ENCODE data around the gene ABLIM3. TPM values are rescaled to one million over a fixed set of nuclear protein-coding genes. Genes with fewer than 3 reads are reported as not detected.

ABLIM3 gene
- total and polyA plus RNA-seq, 2 of the 8 experiments (the other 6 are each of a cell fraction or from before 2014, with no cell fraction given) = 0.36 to 0.56 TPM

DNA sequence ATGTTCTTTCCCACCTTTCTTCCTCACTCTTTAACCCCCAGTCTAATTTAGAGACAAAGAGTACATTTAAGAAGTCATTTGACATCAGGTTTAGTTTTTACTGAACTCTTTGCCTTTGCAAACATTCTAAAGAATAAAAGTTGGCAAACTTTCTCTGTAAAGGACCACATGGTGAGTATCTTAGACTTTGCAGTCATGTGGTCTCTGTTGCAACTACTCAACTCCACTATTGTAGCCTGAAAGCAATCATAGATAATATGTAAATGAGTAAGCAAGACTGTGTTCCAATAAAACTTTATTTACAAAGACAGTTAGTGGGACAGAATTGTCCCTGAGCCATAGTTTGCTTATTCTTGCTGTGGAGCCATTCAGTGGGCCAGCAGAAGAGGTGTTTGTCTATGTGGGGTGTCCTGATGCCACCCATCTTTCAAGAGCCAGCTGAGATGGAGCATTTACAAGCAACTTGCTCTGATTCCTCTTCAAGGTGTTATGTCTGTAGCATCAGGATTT lies 25.4 kb downstream of the ABLIM3 start (continued):
- TF ChIP-seq, protein P1, sequence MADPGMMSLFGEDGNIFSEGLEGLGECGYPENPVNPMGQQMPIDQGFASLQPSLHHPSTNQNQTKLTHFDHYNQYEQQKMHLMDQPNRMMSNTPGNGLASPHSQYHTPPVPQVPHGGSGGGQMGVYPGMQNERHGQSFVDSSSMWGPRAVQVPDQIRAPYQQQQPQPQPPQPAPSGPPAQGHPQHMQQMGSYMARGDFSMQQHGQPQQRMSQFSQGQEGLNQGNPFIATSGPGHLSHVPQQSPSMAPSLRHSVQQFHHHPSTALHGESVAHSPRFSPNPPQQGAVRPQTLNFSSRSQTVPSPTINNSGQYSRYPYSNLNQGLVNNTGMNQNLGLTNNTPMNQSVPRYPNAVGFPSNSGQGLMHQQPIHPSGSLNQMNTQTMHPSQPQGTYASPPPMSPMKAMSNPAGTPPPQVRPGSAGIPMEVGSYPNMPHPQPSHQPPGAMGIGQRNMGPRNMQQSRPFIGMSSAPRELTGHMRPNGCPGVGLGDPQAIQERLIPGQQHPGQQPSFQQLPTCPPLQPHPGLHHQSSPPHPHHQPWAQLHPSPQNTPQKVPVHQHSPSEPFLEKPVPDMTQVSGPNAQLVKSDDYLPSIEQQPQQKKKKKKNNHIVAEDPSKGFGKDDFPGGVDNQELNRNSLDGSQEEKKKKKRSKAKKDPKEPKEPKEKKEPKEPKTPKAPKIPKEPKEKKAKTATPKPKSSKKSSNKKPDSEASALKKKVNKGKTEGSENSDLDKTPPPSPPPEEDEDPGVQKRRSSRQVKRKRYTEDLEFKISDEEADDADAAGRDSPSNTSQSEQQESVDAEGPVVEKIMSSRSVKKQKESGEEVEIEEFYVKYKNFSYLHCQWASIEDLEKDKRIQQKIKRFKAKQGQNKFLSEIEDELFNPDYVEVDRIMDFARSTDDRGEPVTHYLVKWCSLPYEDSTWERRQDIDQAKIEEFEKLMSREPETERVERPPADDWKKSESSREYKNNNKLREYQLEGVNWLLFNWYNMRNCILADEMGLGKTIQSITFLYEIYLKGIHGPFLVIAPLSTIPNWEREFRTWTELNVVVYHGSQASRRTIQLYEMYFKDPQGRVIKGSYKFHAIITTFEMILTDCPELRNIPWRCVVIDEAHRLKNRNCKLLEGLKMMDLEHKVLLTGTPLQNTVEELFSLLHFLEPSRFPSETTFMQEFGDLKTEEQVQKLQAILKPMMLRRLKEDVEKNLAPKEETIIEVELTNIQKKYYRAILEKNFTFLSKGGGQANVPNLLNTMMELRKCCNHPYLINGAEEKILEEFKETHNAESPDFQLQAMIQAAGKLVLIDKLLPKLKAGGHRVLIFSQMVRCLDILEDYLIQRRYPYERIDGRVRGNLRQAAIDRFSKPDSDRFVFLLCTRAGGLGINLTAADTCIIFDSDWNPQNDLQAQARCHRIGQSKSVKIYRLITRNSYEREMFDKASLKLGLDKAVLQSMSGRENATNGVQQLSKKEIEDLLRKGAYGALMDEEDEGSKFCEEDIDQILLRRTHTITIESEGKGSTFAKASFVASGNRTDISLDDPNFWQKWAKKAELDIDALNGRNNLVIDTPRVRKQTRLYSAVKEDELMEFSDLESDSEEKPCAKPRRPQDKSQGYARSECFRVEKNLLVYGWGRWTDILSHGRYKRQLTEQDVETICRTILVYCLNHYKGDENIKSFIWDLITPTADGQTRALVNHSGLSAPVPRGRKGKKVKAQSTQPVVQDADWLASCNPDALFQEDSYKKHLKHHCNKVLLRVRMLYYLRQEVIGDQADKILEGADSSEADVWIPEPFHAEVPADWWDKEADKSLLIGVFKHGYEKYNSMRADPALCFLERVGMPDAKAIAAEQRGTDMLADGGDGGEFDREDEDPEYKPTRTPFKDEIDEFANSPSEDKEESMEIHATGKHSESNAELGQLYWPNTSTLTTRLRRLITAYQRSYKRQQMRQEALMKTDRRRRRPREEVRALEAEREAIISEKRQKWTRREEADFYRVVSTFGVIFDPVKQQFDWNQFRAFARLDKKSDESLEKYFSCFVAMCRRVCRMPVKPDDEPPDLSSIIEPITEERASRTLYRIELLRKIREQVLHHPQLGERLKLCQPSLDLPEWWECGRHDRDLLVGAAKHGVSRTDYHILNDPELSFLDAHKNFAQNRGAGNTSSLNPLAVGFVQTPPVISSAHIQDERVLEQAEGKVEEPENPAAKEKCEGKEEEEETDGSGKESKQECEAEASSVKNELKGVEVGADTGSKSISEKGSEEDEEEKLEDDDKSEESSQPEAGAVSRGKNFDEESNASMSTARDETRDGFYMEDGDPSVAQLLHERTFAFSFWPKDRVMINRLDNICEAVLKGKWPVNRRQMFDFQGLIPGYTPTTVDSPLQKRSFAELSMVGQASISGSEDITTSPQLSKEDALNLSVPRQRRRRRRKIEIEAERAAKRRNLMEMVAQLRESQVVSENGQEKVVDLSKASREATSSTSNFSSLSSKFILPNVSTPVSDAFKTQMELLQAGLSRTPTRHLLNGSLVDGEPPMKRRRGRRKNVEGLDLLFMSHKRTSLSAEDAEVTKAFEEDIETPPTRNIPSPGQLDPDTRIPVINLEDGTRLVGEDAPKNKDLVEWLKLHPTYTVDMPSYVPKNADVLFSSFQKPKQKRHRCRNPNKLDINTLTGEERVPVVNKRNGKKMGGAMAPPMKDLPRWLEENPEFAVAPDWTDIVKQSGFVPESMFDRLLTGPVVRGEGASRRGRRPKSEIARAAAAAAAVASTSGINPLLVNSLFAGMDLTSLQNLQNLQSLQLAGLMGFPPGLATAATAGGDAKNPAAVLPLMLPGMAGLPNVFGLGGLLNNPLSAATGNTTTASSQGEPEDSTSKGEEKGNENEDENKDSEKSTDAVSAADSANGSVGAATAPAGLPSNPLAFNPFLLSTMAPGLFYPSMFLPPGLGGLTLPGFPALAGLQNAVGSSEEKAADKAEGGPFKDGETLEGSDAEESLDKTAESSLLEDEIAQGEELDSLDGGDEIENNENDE (IDR thresholded peaks at IDR 0.05; ENCODE audit: insufficient replicate concordance, low read length) = no peak
- no peak for TF ChIP-seq GABPA (IDR thresholded peaks at IDR 0.05; ENCODE audit: borderline replicate concordance, insufficient read depth, low read length)
- no peak for TF ChIP-seq SIN3A (conservative IDR thresholded peaks at IDR 0.05 in 1 of 2, IDR thresholded peaks at IDR 0.05 in 1 of 2; ENCODE audit: low read depth in 1 of 2, low read length in 2 of 2)
- TF ChIP-seq HDAC6 (IDR thresholded peaks at IDR 0.05; ENCODE audit: low read depth, low read length) = no peak
- no peak for TF ChIP-seq SUZ12 (IDR thresholded peaks at IDR 0.05; ENCODE audit: low read length)
- TF ChIP-seq EP300 (IDR thresholded peaks at IDR 0.05; ENCODE audit: borderline replicate concordance in 1 of 2, low read depth in 2 of 2, low read length in 2 of 2) = no peak
